Upper lobe of left lung (tissue), 6 donors: Measurements from ENCODE around the gene GLIS1. TPM values are rescaled to one million over a fixed set of nuclear protein-coding genes. Genes with fewer than 3 reads are reported as not detected.

Experiments
- ATAC-seq, 2 donors: fragments of 200-7000 bp; cut with Tn5 transposase; one replicate each; pipeline ENCODE4 v1.9.1; 2022; ENCODE audit warnings: mild to moderate bottlenecking in 2 of 2, moderate library complexity in 2 of 2; ENCODE audit not compliant: low FRiP score in 2 of 2
- DNase-seq, 2 donors: peaks; one replicate each; pipeline ENCODE4 v3.0.0-alpha.2; 2019 to 2020
- H3K27ac ChIP-seq, 4 donors: fragments of 200-600 bp; sonication (generic); one replicate each; pipeline ENCODE4 v1.5.1; 2016 to 2019
- H3K27me3 ChIP-seq, 4 donors: fragments of 200-600 bp; sonication (generic); one replicate each; pipeline ENCODE4 v1.5.1; 2017 to 2019
- H3K36me3 ChIP-seq, 4 donors: fragments of 200-600 bp; sonication (generic); one replicate each; pipeline ENCODE4 v1.5.1; 2016 to 2019
- H3K4me1 ChIP-seq, 4 donors: fragments of 200-600 bp; sonication (generic); one replicate each; pipeline ENCODE4 v1.5.1; 2018 to 2019
- H3K4me3 ChIP-seq, 4 donors: fragments of 200-600 bp; sonication (generic); one replicate each; pipeline ENCODE4 v1.5.1; 2017 to 2019; ENCODE audit warnings: mild to moderate bottlenecking in 2 of 4, moderate library complexity in 1 of 4
- H3K9me3 ChIP-seq, 4 donors: fragments of 200-600 bp; sonication (generic); one replicate each; pipeline ENCODE4 v1.5.1; 2018 to 2019
- EP300 ChIP-seq, 4 donors: sonication (generic); formaldehyde crosslinking; IDR thresholded peaks; one replicate each; pipeline ENCODE4 v1.5.1; 2017; ENCODE audit warnings: antibody characterized with exemption in 4 of 4, control low read depth in 2 of 4
- POLR2A ChIP-seq, 4 donors: fragments of 450-650 bp; IDR thresholded peaks; one replicate each; pipeline ENCODE4 v1.5.1; 2016 to 2017; ENCODE audit warnings: antibody characterized with exemption in 4 of 4, mild to moderate bottlenecking in 2 of 4
- POLR2AphosphoS5 ChIP-seq, 2 donors: sonication (generic); formaldehyde crosslinking; IDR thresholded peaks; one replicate each; pipeline ENCODE4 v1.5.1; 2017; ENCODE audit warnings: antibody characterized with exemption in 2 of 2
- WGBS, 2 donors: methylation state at CpG; one replicate each; pipeline ENCODE4 v1.1.5; 2017 to 2018; 5-methylcytosine and 5-hydroxymethylcytosine counted together
- total RNA-seq, 6 donors: library from RNA; depleted of rRNA in 4 of 6; stranded (reverse); fragments of >200 nt in 4 of 6; gene quantifications; one replicate each; pipeline versions ENCODE4 v1.1.0 to v1.2.1, GENCODE V29; 2016 to 2021
- TF ChIP-seq, protein P1 (sequence below), 6 experiments: fragments of 450-650 bp in 4 of 6; fragments of 200-600 bp in 2 of 6; sonication (generic) in 2 of 6; IDR thresholded peaks; one replicate each; pipeline ENCODE4 v1.5.1; 2016 to 2019; ENCODE audit warnings: antibody characterized with exemption in 6 of 6
- donor health status: DM: no; HTN: no; CAD: no; lungs with moderate emphysema.
- donor health status: DM: no; HTN: yes; CAD: no; lungs with severe emphysema.

GLIS1 gene
- total RNA-seq, 6 donors from 2014 or later: 0.26 to 1.0 TPM; not detected in 4

GRCh38 chr1:53710584-53710983 lies 28.4 kb downstream of the GLIS1 start:
- ATAC-seq: no peak
- H3K27me3 ChIP-seq: no peaks in the 10 kb centered on the region
- no peaks in the 10 kb centered on the region for H3K36me3 ChIP-seq
- no peak overlapping the region for H3K27ac ChIP-seq
- DNase-seq: no peak
- H3K4me3 ChIP-seq: no peak overlapping the region
- no peaks in the 10 kb centered on the region for H3K9me3 ChIP-seq
- no peaks in the 10 kb centered on the region for H3K4me1 ChIP-seq
- 72 to 84% methylated on average over 3 to 8 of the region's 8 CpGs for WGBS, 2 donors
- no peak for TF ChIP-seq POLR2AphosphoS5 (IDR thresholded peaks at IDR 0.05)
- TF ChIP-seq, protein P1, sequence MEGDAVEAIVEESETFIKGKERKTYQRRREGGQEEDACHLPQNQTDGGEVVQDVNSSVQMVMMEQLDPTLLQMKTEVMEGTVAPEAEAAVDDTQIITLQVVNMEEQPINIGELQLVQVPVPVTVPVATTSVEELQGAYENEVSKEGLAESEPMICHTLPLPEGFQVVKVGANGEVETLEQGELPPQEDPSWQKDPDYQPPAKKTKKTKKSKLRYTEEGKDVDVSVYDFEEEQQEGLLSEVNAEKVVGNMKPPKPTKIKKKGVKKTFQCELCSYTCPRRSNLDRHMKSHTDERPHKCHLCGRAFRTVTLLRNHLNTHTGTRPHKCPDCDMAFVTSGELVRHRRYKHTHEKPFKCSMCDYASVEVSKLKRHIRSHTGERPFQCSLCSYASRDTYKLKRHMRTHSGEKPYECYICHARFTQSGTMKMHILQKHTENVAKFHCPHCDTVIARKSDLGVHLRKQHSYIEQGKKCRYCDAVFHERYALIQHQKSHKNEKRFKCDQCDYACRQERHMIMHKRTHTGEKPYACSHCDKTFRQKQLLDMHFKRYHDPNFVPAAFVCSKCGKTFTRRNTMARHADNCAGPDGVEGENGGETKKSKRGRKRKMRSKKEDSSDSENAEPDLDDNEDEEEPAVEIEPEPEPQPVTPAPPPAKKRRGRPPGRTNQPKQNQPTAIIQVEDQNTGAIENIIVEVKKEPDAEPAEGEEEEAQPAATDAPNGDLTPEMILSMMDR (IDR thresholded peaks at IDR 0.05): no peak
- TF ChIP-seq EP300 (IDR thresholded peaks at IDR 0.05): no peak
- TF ChIP-seq POLR2A (IDR thresholded peaks at IDR 0.05): no peak

GRCh38 chr1:53708687-53709086 lies 30.3 kb downstream of the GLIS1 start:
- TF ChIP-seq EP300 (IDR thresholded peaks at IDR 0.05) (no peak), POLR2A (IDR thresholded peaks at IDR 0.05) (no peak), POLR2AphosphoS5 (IDR thresholded peaks at IDR 0.05) (no peak)
- TF ChIP-seq, protein P1 (IDR thresholded peaks at IDR 0.05): no peak
- WGBS, 2 donors: 58 to 78% methylated on average over 3 of the region's 3 CpGs
- H3K4me1 ChIP-seq: no peaks in the 10 kb centered on the region
- DNase-seq (no peak), ATAC-seq (no peak)
- H3K4me3 ChIP-seq: no peak overlapping the region
- H3K27me3 ChIP-seq: no peaks in the 10 kb centered on the region
- no peaks in the 10 kb centered on the region for H3K36me3 ChIP-seq
- no peaks in the 10 kb centered on the region for H3K9me3 ChIP-seq
- no peak overlapping the region for H3K27ac ChIP-seq

DNA sequence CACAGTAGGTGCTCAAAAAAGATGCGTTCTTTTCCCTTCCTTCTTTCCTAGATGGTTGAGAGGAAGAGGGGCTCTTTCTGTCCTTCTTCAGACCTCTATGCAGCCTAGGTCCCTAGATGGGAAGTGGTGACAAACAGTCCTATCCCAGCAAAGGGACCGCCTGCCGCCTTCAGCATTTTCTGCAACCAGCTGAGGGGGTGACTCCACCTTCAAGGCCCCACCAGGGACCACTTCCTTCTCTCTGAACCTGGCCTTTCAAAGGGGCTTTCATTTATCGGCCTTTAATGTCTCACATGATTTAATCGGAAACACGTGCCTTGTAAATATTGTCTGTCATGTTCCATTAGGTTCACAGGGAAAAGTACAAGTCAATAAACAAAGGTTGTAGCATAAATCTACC lies 32.6 kb downstream of the GLIS1 start:
- no peak for TF ChIP-seq EP300 (IDR thresholded peaks at IDR 0.05)
- TF ChIP-seq POLR2A (IDR thresholded peaks at IDR 0.05): no peak
- no peak for TF ChIP-seq POLR2AphosphoS5 (IDR thresholded peaks at IDR 0.05)
- TF ChIP-seq, protein P1 (IDR thresholded peaks at IDR 0.05): no peak
- 48 to 58% methylated on average over 6 of the region's 6 CpGs for WGBS, 2 donors
- Histone ChIP-seq H3K4me1 (no peaks in the 10 kb centered on the region), H3K36me3 (no peaks in the 10 kb centered on the region), H3K4me3 (no peak overlapping the region), H3K9me3 (no peaks in the 10 kb centered on the region), H3K27me3 (no peaks in the 10 kb centered on the region), H3K27ac (no peak overlapping the region)
- DNase-seq (no peak), ATAC-seq (no peak)

- DNase-seq (no peak), ATAC-seq (no peak)
- no peaks in the 10 kb centered on the region for H3K9me3 ChIP-seq
- WGBS, 2 donors: 62 to 76% methylated on average over 7 of the region's 7 CpGs
- H3K4me3 ChIP-seq: no peak overlapping the region
- H3K27me3 ChIP-seq: no peaks in the 10 kb centered on the region
- H3K4me1 ChIP-seq: no peaks in the 10 kb centered on the region
- no peak overlapping the region for H3K27ac ChIP-seq
- TF ChIP-seq, protein P1 (IDR thresholded peaks at IDR 0.05): no peak
- TF ChIP-seq EP300 (IDR thresholded peaks at IDR 0.05) (no peak), POLR2A (IDR thresholded peaks at IDR 0.05) (no peak), POLR2AphosphoS5 (IDR thresholded peaks at IDR 0.05) (no peak)
- no peaks in the 10 kb centered on the region for H3K36me3 ChIP-seq
These were observed 33.4 kb downstream of the GLIS1 start for GRCh38 chr1:53705446-53706096.
